ACC112 (cell line): ENCODE data around the gene MATN4.

Experiments used
- H2AFZ ChIP-seq: fragments of 200-600 bp; sonication (generic); one replicate; pipeline ENCODE4 v1.6.0; 2017; ENCODE audit warnings: antibody characterized with exemption, low read length; ENCODE audit not compliant: unreplicated experiment
- H3K27ac ChIP-seq: fragments of 200-600 bp; sonication (generic); 2 replicates; pipeline ENCODE4 v1.5.1; 2014; ENCODE audit warnings: low read depth, mild to moderate bottlenecking, antibody characterized with exemption, low read length, moderate library complexity
- H3K27me3 ChIP-seq: fragments of 200-600 bp; sonication (generic); 2 replicates; pipeline ENCODE4 v1.6.1; 2014; ENCODE audit warnings: mild to moderate bottlenecking, antibody characterized with exemption, low read length, moderate library complexity, mixed read lengths; ENCODE audit not compliant: insufficient read depth
- H3K36me3 ChIP-seq: fragments of 200-600 bp; sonication (generic); 2 replicates; pipeline ENCODE4 v1.6.1; 2016; ENCODE audit warnings: mild to moderate bottlenecking, antibody characterized with exemption, low read length, moderate library complexity, mixed read lengths; ENCODE audit not compliant: insufficient read depth
- H3K4me1 ChIP-seq: fragments of 200-600 bp; sonication (generic); one replicate; pipeline ENCODE4 v1.6.1; 2016; ENCODE audit warnings: low read length, mixed read lengths; ENCODE audit not compliant: insufficient read depth, unreplicated experiment, control insufficient read depth
- H3K4me3 ChIP-seq: fragments of 200-600 bp; sonication (generic); 2 replicates; pipeline ENCODE4 v1.5.1; 2014; ENCODE audit warnings: mild to moderate bottlenecking, low read depth, low read length
- H3K79me2 ChIP-seq: fragments of 200-600 bp; sonication (generic); one replicate; pipeline ENCODE4 v1.6.0; 2016; ENCODE audit warnings: low read length; ENCODE audit not compliant: control insufficient read depth, unreplicated experiment, insufficient read depth

The MATN4 gene

DNA sequence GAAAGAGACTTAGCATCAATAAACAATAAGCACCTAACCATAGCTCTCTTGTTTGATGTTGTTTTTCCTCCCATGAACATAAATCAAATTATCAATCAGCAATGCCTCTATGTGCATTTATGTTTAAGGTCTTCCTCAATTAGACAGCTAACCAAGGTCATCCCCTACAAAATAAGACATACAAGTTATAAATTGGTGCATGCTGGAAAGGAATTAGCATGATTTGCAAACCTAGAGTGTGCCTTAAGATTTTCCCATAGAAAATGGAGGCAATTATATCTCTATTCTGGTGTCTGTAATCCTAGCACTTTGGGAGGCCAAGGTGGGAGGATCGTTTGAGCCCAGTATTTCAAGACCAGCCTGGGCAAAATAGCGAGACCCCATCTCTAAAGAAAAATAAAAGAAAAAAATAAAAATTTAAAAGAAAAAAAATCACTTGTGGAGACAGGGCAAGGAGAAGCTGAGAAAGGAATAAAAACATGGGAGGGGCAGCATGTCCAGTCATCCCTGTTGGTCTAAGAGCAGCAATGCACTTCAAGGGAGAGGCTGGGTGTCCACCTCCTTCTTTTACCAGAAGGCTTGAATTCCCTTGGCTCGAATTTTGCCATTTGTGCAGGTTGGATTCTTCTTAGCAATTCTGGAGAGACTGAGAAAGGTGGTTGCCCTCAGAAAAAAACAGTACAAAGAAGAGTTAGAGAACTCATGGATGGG lies 44.4 kb downstream of the MATN4 start:
- peaks cover 52% of the 10 kb centered on the region for H3K27me3 ChIP-seq
- no peak overlapping the region for H3K27ac ChIP-seq
- no peaks in the 10 kb centered on the region for H3K79me2 ChIP-seq
- no peak overlapping the region for H2AFZ ChIP-seq
- no peaks in the 10 kb centered on the region for H3K36me3 ChIP-seq
- H3K4me1 ChIP-seq: no peaks in the 10 kb centered on the region
- no peak overlapping the region for H3K4me3 ChIP-seq

DNA sequence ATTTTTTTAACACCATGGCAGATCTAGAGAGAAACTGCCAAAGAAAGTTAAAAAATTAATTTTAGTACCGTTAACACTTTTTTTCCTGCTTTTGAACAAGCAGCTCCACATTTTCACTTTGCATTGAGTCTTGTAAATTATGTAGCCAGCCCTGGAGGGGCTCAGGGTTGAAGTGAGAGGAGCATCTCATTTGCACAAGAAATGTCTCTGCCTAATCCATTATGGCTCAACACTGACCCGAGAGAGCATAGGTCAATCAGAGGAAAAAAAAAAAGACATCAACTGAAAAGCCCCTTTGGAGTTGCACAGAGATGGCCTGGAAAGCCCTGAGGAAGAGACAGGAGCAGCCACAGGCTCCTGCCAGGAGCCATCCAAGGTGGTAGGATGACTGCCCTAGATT lies 49.4 kb downstream of the MATN4 start:
- H3K36me3 ChIP-seq: no peaks in the 10 kb centered on the region
- H3K27me3 ChIP-seq: peaks cover 51% of the 10 kb centered on the region
- H3K4me1 ChIP-seq: peaks cover 12% of the 10 kb centered on the region
- H3K27ac ChIP-seq: no peak overlapping the region
- no peak overlapping the region for H3K4me3 ChIP-seq
- no peak overlapping the region for H2AFZ ChIP-seq
- no peaks in the 10 kb centered on the region for H3K79me2 ChIP-seq

DNA sequence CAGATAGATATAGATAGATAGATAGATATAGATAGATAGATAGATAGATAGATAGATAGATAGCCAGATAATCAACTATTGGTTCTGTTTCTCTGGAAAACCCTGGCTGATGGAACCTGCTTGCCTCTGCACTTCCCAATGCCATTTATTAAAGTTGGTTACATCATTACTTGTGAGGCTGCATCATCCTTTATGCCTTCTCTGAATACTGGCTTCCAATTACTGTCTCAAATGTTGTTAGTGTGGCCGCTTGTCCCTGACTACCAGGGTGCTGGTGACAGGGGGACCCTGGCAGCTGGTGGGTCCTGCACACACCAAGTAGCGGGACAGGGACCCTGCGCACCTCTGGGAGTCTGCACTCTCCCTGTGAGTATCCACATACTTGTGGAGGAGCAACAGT lies 49.8 kb downstream of the MATN4 start:
- no peak overlapping the region for H3K27ac ChIP-seq
- no peak overlapping the region for H2AFZ ChIP-seq
- peaks cover 47% of the 10 kb centered on the region for H3K27me3 ChIP-seq
- no peaks in the 10 kb centered on the region for H3K79me2 ChIP-seq
- H3K36me3 ChIP-seq: no peaks in the 10 kb centered on the region
- H3K4me1 ChIP-seq: peaks cover 12% of the 10 kb centered on the region
- H3K4me3 ChIP-seq: no peak overlapping the region

DNA sequence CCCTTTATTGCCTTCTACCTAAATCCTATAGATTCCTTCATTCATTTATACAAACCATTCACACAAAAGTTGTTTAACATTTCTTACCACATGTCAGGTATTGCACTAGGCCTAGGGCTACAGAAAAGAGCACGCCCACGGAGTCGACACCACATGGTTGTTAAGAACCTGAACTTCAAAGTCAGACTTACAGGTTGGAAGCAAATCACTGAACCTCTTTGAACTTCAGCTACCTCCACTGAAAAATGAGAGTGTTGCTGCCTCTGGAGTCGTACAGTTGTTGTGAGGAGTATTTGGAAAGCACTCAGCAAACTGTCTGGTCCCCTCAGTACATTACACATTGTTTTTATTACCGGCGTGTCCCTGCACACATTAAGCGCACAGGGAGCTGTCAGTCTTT lies 50.4 kb downstream of the MATN4 start:
- Histone ChIP-seq H3K4me1 (peaks cover 12% of the 10 kb centered on the region), H3K36me3 (no peaks in the 10 kb centered on the region), H3K79me2 (no peaks in the 10 kb centered on the region), H2AFZ (no peak overlapping the region), H3K27me3 (peaks cover 42% of the 10 kb centered on the region), H3K27ac (no peak overlapping the region), H3K4me3 (no peak overlapping the region)

DNA sequence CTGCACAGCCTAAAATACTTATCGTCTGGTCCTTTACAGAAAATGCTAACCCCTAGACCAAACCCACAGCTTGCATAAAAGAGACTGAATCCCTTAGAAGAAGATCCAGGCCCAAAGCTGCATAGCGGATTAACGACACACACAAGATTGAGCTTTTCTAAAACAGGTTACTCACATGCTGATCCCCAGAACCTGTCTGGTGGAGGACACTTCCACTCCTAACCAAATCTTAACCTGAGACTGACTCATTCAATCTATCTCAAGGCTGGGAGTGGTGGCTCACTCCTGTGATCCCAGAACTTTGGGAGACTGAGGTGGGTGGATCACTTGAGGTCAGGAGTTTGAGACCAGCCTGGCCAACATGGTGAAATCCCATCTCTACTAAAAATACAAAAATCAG lies 50.9 kb downstream of the MATN4 start:
- peaks cover 12% of the 10 kb centered on the region for H3K4me1 ChIP-seq
- no peak overlapping the region for H3K27ac ChIP-seq
- H3K27me3 ChIP-seq: peaks cover 40% of the 10 kb centered on the region

DNA sequence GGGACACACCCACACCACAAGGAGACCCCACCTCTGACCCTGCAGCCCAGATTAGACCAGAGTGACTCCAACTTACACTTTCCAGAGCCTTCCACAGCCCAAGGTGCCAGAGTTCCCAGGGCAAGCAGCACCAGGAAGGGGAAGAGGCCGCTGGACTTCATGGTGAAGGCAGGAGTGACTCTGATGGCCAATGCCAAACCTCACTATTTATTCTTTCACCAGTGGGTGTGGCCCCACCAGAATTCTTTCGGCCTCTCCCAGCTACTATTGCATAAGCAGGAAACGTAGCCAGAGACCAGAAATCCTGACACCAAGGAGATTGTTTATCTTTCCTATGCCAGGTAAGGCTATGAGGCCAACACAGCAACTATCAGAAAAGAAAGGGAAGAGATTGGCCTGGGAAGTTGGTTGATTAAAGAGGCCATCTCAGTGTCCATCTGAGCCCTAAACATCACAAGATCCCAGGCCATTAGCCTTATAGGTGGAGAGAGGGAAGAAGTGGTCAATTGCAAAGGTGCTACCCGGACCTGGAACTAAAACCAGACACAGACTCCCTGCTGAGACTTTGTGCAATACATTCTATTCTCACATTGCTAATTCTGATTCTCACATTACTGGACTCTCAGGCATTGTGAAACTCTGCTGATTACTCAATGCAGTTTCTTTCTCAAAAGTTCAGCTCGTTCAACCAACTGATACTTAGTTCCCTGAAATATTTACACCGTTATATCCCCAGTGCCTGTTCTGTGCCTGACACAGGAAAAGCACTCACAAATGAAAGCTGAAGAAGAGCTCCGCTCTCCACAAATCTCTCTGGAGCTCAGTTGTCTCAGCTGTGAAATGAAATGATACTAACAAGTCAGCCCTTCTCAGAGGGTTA lies 53.5 kb downstream of the MATN4 start, which contains the start of gene SLPI:
TSS of gene SLPI (minus strand) at position 182 of the 880 bp plus-strand sequence. CDS start at position 161, 21 bp downstream.
- Histone ChIP-seq H3K79me2 (no peaks in the 10 kb centered on the region), H3K27ac (peak within 1 kb of the TSS; percentile 17; the same call in 1 of the 2 replicates), H3K4me3 (no peak within 1 kb of the TSS), H3K27me3 (peaks cover 37% of the 10 kb centered on the region), H3K36me3 (no peaks in the 10 kb centered on the region), H3K4me1 (peaks cover 12% of the 10 kb centered on the region), H2AFZ (no peak within 1 kb of the TSS)

More for the DNA sequence above, 50.9 kb downstream of the MATN4 start:
- Histone ChIP-seq H2AFZ (no peak overlapping the region), H3K4me3 (no peak overlapping the region), H3K36me3 (no peaks in the 10 kb centered on the region), H3K79me2 (no peaks in the 10 kb centered on the region)

DNA sequence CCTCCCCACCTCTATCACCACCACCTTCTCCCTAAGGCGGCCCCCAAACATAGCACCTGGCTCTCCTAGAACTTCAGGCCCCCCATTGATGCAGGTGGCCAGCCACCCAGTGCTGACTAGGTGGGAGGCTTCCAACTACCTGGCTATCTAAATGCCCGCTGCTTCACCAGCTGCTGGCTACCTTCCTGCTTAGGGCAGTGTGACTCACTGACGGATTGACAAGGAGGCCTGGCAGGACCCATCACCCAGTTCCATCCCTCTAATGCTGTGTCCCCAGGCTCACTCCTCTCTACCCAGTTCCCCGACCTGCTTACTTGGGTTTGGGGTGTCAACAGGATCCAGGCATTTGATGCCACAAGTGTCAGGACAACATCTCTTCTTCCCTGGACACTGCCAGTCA lies 54.8 kb downstream of the MATN4 start:
- H2AFZ ChIP-seq: no peak overlapping the region
- no peak overlapping the region for H3K4me3 ChIP-seq
- no peaks in the 10 kb centered on the region for H3K36me3 ChIP-seq
- no peaks in the 10 kb centered on the region for H3K79me2 ChIP-seq
- H3K27ac ChIP-seq: no peak overlapping the region
- peaks cover 12% of the 10 kb centered on the region for H3K4me1 ChIP-seq
- peaks cover 31% of the 10 kb centered on the region for H3K27me3 ChIP-seq

DNA sequence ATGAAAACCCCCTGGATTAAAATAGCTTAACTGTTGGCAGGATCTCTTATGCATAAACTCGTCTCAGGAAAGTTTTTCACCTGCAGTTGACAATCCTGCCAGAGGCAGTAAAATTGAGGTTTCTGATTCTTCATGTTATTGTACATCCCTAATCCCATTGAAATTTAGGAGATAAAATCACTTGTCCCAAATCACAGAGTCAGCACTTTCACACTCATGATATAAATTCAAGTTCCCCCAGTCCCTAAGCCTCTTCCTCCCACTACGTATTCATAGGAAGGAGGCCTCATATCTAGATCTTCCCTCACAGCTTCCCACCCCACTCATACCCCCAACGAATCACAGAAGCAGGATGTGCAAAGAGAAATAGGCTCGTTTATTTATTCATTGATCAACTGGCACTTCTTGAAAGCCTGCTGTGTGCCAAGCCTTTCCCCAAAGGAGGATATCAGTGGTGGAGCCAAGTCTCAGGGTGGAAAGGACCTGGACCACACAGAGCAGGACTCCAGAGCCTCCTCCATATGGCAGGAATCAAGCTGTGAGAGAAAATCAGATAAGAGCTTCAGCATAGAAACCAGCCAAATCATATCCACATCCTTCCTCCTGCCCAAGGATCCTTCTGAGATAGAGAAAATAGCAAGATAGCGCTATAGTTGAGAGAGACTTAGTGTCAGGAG lies 56.1 kb downstream of the MATN4 start:
- no peaks in the 10 kb centered on the region for H3K36me3 ChIP-seq
- peaks cover 12% of the 10 kb centered on the region for H3K4me1 ChIP-seq
- H2AFZ ChIP-seq: no peak overlapping the region
- H3K79me2 ChIP-seq: no peaks in the 10 kb centered on the region
- no peak overlapping the region for H3K4me3 ChIP-seq
- H3K27ac ChIP-seq: no peak overlapping the region
- peaks cover 44% of the 10 kb centered on the region for H3K27me3 ChIP-seq

DNA sequence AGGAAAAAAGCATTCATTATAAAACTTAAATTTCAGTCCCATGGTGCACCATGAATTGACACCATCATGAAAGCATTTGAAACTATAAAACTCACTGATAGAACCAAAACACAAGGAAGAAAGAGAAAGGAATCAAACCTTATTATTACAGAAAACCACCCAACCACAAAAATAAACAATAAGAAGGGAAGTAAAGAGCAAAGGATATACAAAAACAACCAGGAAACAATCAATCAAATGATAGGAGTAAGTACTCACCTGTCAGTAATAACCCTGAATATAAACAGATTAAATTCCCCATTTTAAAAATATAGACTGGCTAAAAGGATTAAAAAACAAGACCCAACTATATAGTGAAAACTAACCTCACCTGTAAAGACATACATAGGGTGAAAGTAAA lies 59.5 kb downstream of the MATN4 start:
- H3K27ac ChIP-seq: no peak overlapping the region
- H3K36me3 ChIP-seq: no peaks in the 10 kb centered on the region
- no peaks in the 10 kb centered on the region for H3K79me2 ChIP-seq
- H3K4me1 ChIP-seq: no peaks in the 10 kb centered on the region
- no peak overlapping the region for H3K4me3 ChIP-seq
- H3K27me3 ChIP-seq: peaks cover 75% of the 10 kb centered on the region
- H2AFZ ChIP-seq: no peak overlapping the region

DNA sequence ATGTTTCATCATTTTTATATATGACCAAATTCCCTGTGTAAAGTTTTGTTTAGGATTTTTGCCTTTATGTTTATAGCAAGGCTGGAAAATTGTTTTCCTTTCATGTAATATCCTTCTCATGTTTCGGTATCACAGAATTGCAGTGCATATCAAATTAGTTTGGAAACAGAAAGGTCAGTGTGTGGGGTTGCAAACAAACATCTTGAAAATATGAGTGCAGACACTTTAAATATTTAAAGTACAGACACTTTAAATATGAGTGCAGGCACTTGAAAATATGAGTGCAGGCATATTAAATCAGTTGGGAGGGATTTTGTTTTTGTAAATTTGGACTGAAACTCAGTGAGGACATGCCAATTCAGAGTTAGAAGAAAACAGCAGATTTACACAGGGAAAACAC lies 60.2 kb downstream of the MATN4 start:
- Histone ChIP-seq H3K27me3 (peaks cover 82% of the 10 kb centered on the region), H3K4me1 (no peaks in the 10 kb centered on the region), H3K27ac (no peak overlapping the region), H3K79me2 (no peaks in the 10 kb centered on the region), H3K4me3 (no peak overlapping the region), H2AFZ (no peak overlapping the region), H3K36me3 (no peaks in the 10 kb centered on the region)
